Keratinocyte (primary cell): ENCODE measurements around the gene VRTN. TPM values are rescaled to one million over a fixed set of nuclear protein-coding genes. Genes with fewer than 3 reads are reported as not detected.

ENCODE experiments used
- DNase-seq: peaks from one replicate; pipeline ENCODE4 v3.0.0-alpha.2; 2011; ENCODE audit warnings: low read depth, missing footprints, low spot score
- FAIRE-seq: peaks from 2 replicates; lab custom pipeline; 2011; peaks lifted over from hg19 to GRCh38; lab: Jason Lieb, UNC
- H2AFZ ChIP-seq: 2 replicates; pipeline ENCODE4 v1.6.0; 2012; ENCODE audit warnings: low read length, control low read depth, inconsistent platforms; ENCODE audit not compliant: control insufficient read depth
- H3K27ac ChIP-seq: 2 replicates; pipeline ENCODE4 v1.5.1; 2011; ENCODE audit warnings: low read length; ENCODE audit not compliant: control insufficient read depth, insufficient read depth
- H3K27me3 ChIP-seq: 3 replicates; pipeline ENCODE4 v1.6.0; 2011; ENCODE audit warnings: low read length; ENCODE audit not compliant: control insufficient read depth, insufficient read depth; ENCODE audit errors: extremely low read depth
- H3K36me3 ChIP-seq, 2 experiments: 2 replicates in 1 of 2; 3 replicates in 1 of 2; pipeline ENCODE4 v1.5.1; 2011; ENCODE audit warnings: low read length in 2 of 2, mild to moderate bottlenecking in 1 of 2; ENCODE audit not compliant: control insufficient read depth in 2 of 2, insufficient read depth in 2 of 2; ENCODE audit errors: extremely low read depth in 1 of 2
- H3K4me1 ChIP-seq: 3 replicates; pipeline ENCODE4 v1.5.1; 2011; ENCODE audit warnings: low read length; ENCODE audit not compliant: control insufficient read depth, insufficient read depth; ENCODE audit errors: extremely low read depth
- H3K4me2 ChIP-seq: 3 replicates; pipeline ENCODE4 v1.6.0; 2011; ENCODE audit warnings: low read depth, low read length; ENCODE audit not compliant: control insufficient read depth, insufficient read depth; ENCODE audit errors: extremely low read depth
- H3K4me3 ChIP-seq, 3 experiments: fragments of 200-600 bp in 1 of 3; sonication (generic) in 1 of 3; 2 replicates in 2 of 3; 3 replicates in 1 of 3; pipeline ENCODE4 v1.5.1; 2011 to 2016; ENCODE audit warnings: low read length in 3 of 3, mild to moderate bottlenecking in 3 of 3, control low read depth in 2 of 3, inconsistent platforms in 1 of 3, low read depth in 1 of 3, mixed read lengths in 1 of 3, mixed run types in 1 of 3, moderate library complexity in 1 of 3; ENCODE audit not compliant: control insufficient read depth in 2 of 3, insufficient read depth in 2 of 3; ENCODE audit errors: extremely low read depth in 1 of 3
- H3K79me2 ChIP-seq: 2 replicates; pipeline ENCODE4 v1.6.0; 2012; ENCODE audit warnings: low read length; ENCODE audit not compliant: control insufficient read depth, insufficient read depth
- H3K9ac ChIP-seq: 3 replicates; pipeline ENCODE4 v1.6.0; 2011; ENCODE audit warnings: low read length; ENCODE audit not compliant: control insufficient read depth, insufficient read depth; ENCODE audit errors: extremely low read depth
- H3K9me1 ChIP-seq: 3 replicates; pipeline ENCODE4 v1.6.0; 2011; ENCODE audit warnings: low read length; ENCODE audit not compliant: control insufficient read depth, insufficient read depth; ENCODE audit errors: extremely low read depth
- H3K9me3 ChIP-seq: 2 replicates; pipeline ENCODE4 v1.5.1; 2012; ENCODE audit warnings: low read depth, low read length; ENCODE audit not compliant: control insufficient read depth
- H4K20me1 ChIP-seq: 3 replicates; pipeline ENCODE4 v1.6.0; 2011; ENCODE audit warnings: low read length; ENCODE audit not compliant: control insufficient read depth, insufficient read depth; ENCODE audit errors: extremely low read depth
- EZH2 ChIP-seq: IDR thresholded peaks from one replicate; pipeline ENCODE4 v1.6.1; 2012; ENCODE audit warnings: inconsistent platforms, mild to moderate bottlenecking, low read length, moderate library complexity
- dilution Hi-C: fragments of 300-500 bp; cut with MboI; formaldehyde crosslinking; loops from one replicate; pipeline ENCODE4 v1.7.0; 2020; ENCODE audit warnings: low sequenced_read_pairs; ENCODE audit not compliant: extremely low pct_ligation_motif_present
- polyA plus RNA-seq, 5 experiments: library from polyadenylated mRNA; depleted of rRNA in 3 of 5; stranded (reverse) in 3 of 5; stranded (forward) in 1 of 5; unstranded in 1 of 5; fragments of >200 nt; gene quantifications; 1 replicate in 1 of 5; 2 replicates in 3 of 5; 3 replicates in 1 of 5; pipeline versions ENCODE4 v1.2.1 to v1.2.3, GENCODE V29; 2011 to 2012; ENCODE audit warnings: missing spikeins in 2 of 5, low read depth in 1 of 5, low replicate concordance in 1 of 5
- TF ChIP-seq, protein P1 (sequence below), 3 experiments: IDR thresholded peaks in 1 of 3; conservative IDR thresholded peaks in 1 of 3; optimal IDR thresholded peaks in 1 of 3; 2 replicates in 2 of 3; 3 replicates in 1 of 3; pipeline versions ENCODE3 to v1.5.1; 2011; ENCODE audit warnings: low read length in 3 of 3, mild to moderate bottlenecking in 3 of 3, moderate library complexity in 2 of 3, control low read depth in 1 of 3, inconsistent platforms in 1 of 3; ENCODE audit not compliant: insufficient read depth in 2 of 3; ENCODE audit errors: extremely low read depth in 1 of 3

VRTN gene
- polyA plus RNA-seq, 1 donor (not counting 4 experiments of a cell fraction or from before 2014, with no cell fraction given) = not detected

DNA sequence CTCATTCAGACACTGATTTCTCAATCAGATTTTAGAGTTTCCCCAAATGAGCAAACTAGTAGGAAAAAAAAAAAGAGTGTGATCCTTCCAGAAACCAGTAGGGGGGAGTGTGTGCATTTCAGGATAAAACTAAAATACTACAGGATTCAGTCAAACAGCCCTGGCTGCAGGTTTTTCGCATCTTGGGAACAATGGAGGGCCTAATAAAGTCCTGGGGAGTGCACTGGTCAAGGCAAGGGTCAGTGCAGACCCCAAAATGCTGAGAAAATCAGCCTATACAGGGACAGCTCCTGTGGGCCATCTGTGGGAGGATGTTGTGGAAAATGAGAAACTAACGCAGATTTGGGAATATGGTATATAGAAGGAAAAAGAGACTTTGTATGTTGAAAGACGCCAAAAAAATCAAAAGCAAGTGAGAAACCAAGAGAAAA is 23.3 kb upstream of the VRTN start:
- no peaks in the 10 kb centered on the region for H4K20me1 ChIP-seq
- DNase-seq = no peak
- FAIRE-seq = no peak

DNA sequence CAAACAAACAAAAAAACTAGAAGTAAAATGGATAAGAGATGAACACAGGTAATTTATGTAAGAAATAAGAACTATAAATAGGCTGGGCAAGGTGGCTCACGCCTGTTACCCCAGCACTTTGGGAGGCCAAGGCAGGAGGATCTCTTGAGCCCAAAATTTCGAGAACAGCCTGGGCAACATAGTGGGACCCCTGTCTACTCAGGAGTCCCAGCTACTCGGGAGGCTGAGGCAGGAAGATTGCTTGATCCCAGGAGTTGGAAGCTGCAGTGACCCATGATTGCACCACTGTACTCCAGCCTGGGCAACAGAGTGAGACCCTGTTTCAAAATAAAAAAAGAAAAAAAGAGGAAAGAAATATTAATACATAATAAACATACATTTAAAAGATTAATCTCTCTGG is 22.8 kb upstream of the VRTN start:
- H3K4me2 ChIP-seq = no peak overlapping the region
- no peaks in the 10 kb centered on the region for H3K79me2 ChIP-seq
- no peaks in the 10 kb centered on the region for H3K9me3 ChIP-seq
- FAIRE-seq (no peak), DNase-seq (no peak)
- H3K9ac ChIP-seq = no peak overlapping the region
- TF ChIP-seq, protein P1, sequence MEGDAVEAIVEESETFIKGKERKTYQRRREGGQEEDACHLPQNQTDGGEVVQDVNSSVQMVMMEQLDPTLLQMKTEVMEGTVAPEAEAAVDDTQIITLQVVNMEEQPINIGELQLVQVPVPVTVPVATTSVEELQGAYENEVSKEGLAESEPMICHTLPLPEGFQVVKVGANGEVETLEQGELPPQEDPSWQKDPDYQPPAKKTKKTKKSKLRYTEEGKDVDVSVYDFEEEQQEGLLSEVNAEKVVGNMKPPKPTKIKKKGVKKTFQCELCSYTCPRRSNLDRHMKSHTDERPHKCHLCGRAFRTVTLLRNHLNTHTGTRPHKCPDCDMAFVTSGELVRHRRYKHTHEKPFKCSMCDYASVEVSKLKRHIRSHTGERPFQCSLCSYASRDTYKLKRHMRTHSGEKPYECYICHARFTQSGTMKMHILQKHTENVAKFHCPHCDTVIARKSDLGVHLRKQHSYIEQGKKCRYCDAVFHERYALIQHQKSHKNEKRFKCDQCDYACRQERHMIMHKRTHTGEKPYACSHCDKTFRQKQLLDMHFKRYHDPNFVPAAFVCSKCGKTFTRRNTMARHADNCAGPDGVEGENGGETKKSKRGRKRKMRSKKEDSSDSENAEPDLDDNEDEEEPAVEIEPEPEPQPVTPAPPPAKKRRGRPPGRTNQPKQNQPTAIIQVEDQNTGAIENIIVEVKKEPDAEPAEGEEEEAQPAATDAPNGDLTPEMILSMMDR (optimal IDR thresholded peaks at IDR 0.05 in 1 of 3, IDR thresholded peaks at IDR 0.05 in 1 of 3, conservative IDR thresholded peaks at IDR 0.05 in 1 of 3; ENCODE audit: extremely low read depth in 1 of 3, insufficient read depth in 2 of 3, low read length in 3 of 3) = no peak
- no peak for TF ChIP-seq EZH2
- dilution Hi-C loops = no loop called here
- no peak overlapping the region for H3K4me3 ChIP-seq
- H3K9me1 ChIP-seq = no peaks in the 10 kb centered on the region
- H3K27me3 ChIP-seq = no peaks in the 10 kb centered on the region
- H3K4me1 ChIP-seq = no peaks in the 10 kb centered on the region
- no peaks in the 10 kb centered on the region for H4K20me1 ChIP-seq
- H3K36me3 ChIP-seq = no peaks in the 10 kb centered on the region
- no peak overlapping the region for H3K27ac ChIP-seq
- H2AFZ ChIP-seq = no peak overlapping the region

More for the DNA sequence above, 23.3 kb upstream of the VRTN start:
- Histone ChIP-seq H3K9ac (no peak overlapping the region), H3K27me3 (no peaks in the 10 kb centered on the region), H3K4me1 (no peaks in the 10 kb centered on the region), H3K4me3 (no peak overlapping the region), H3K79me2 (no peaks in the 10 kb centered on the region), H3K4me2 (no peak overlapping the region), H3K9me1 (no peaks in the 10 kb centered on the region), H2AFZ (no peak overlapping the region), H3K36me3 (no peaks in the 10 kb centered on the region), H3K27ac (no peak overlapping the region), H3K9me3 (no peaks in the 10 kb centered on the region)
- dilution Hi-C loops = no loop called here
- TF ChIP-seq EZH2 = no peak
- TF ChIP-seq, protein P1 (optimal IDR thresholded peaks at IDR 0.05 in 1 of 3, IDR thresholded peaks at IDR 0.05 in 1 of 3, conservative IDR thresholded peaks at IDR 0.05 in 1 of 3; ENCODE audit: extremely low read depth in 1 of 3, insufficient read depth in 2 of 3, low read length in 3 of 3) = peak; percentile 29 to 65 (median 58)
